Sigmoid colon (tissue), 7 donors: Measurements from ENCODE around the gene NEK9. TPM values are rescaled to one million over a fixed set of nuclear protein-coding genes. Genes with fewer than 3 reads are reported as not detected.
"Not testable (repeated sequence)": the region's sequence is repeated elsewhere in the genome, so short reads cannot be mapped to it uniquely, and the experiment has no call there.

Experiments
- DNase-seq: peaks from one replicate; pipeline ENCODE4 v3.0.0-alpha.2; 2019
- H3K27ac ChIP-seq, 4 donors: fragments of 200-600 bp; sonication (generic); one replicate each; pipeline ENCODE4 v1.5.1; 2016 to 2019; ENCODE audit warnings: mild to moderate bottlenecking in 1 of 4
- H3K27me3 ChIP-seq, 3 donors: fragments of 200-600 bp; sonication (generic); one replicate each; pipeline ENCODE4 v1.5.1; 2019; ENCODE audit warnings: mild to moderate bottlenecking in 1 of 3
- H3K36me3 ChIP-seq, 4 donors: fragments of 200-600 bp; sonication (generic); one replicate each; pipeline ENCODE4 v1.5.1; 2016 to 2019
- H3K4me1 ChIP-seq, 4 donors: fragments of 200-600 bp; sonication (generic); one replicate each; pipeline ENCODE4 v1.5.1; 2017 to 2019
- H3K4me3 ChIP-seq, 4 donors: fragments of 200-600 bp; sonication (generic); one replicate each; pipeline ENCODE4 v1.5.1; 2017 to 2019; ENCODE audit warnings: mild to moderate bottlenecking in 2 of 4, moderate library complexity in 1 of 4
- H3K9me3 ChIP-seq, 4 donors: fragments of 200-600 bp in 3 of 4; sonication (generic) in 3 of 4; one replicate each; pipeline versions ENCODE4 v1.5.1 to v1.6.1; 2013 to 2019
- EP300 ChIP-seq, 4 donors: sonication (generic); formaldehyde crosslinking; IDR thresholded peaks; one replicate each; pipeline ENCODE4 v1.6.1; 2017; ENCODE audit warnings: antibody characterized with exemption in 4 of 4
- POLR2A ChIP-seq, 2 donors: fragments of 450-650 bp; IDR thresholded peaks; one replicate each; pipeline ENCODE4 v1.6.1; 2016; ENCODE audit warnings: antibody characterized with exemption in 2 of 2, mild to moderate bottlenecking in 2 of 2, moderate library complexity in 2 of 2
- POLR2AphosphoS5 ChIP-seq, 4 donors: sonication (generic); formaldehyde crosslinking; IDR thresholded peaks; one replicate each; pipeline ENCODE4 v1.6.1; 2017; ENCODE audit warnings: antibody characterized with exemption in 4 of 4
- WGBS, 2 donors: extraction: QIAGEN DNeasy Blood & Tissue Kit; methylation state at CpG; one replicate each; pipeline ENCODE4 v1.1.7; 2013; 5-methylcytosine and 5-hydroxymethylcytosine counted together
- intact Hi-C: fragments of 100-400 bp; cut with DNase I; formaldehyde crosslinking; loops from one replicate; pipeline ENCODE4 v1.15.1; 2023
- polyA plus RNA-seq, 3 donors: library from polyadenylated mRNA; stranded (reverse); fragments of 200-250 nt; gene quantifications; one replicate each; pipeline ENCODE4 v1.2.3, GENCODE V29; 2013
- total RNA-seq, 4 donors: library from RNA; depleted of rRNA; stranded (reverse); fragments of >200 nt; gene quantifications; one replicate each; pipeline ENCODE4 v1.1.0, GENCODE V29; 2016
- TF ChIP-seq, protein P1 (sequence below), 4 experiments: fragments of 450-650 bp in 3 of 4; fragments of 200-600 bp in 1 of 4; IDR thresholded peaks; one replicate each; pipeline ENCODE4 v1.5.1; 2016 to 2019; ENCODE audit warnings: antibody characterized with exemption in 4 of 4, mild to moderate bottlenecking in 3 of 4, moderate library complexity in 2 of 4
- donor health status: healthy with polysubstance abuse.
- donor health status: Bipolar disorder and iron deficiency.
- donor health status: healthy.

Gene NEK9
- total and polyA plus RNA-seq, 7 donors: 9.0 to 66.7 (median 54.4) TPM

DNA sequence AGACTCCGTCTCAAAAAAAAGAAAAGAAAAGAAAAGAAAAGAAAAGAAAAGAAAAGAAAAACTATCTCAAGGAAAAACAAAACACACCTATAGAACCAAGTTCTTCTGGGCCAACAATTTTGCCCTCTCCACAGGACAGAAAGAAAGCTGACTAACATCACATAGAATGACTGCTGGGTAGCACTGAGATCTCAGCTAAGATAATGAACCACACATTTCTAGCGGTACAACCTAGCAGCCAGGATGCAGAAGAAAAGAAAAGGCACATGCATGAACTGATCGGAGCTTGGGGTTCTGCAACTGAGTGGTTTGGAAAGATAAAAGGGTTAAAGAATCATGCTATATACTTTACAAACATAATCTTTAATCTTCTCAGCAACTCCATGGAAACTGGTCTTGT lies 30.1 kb upstream of the NEK9 start:
- intact Hi-C loops: no loop called here
- Histone ChIP-seq H3K36me3 (no peaks in the 10 kb centered on the region), H3K27me3 (no peaks in the 10 kb centered on the region), H3K4me1 (peaks cover 0 to 25% (median 14%) of the 10 kb centered on the region in 4 donors), H3K4me3 (no peak overlapping the region), H3K27ac (no peak overlapping the region), H3K9me3 (no peaks in the 10 kb centered on the region)
- WGBS, 2 donors: 80 to 88% methylated on average over 3 of the region's 3 CpGs
- DNase-seq: no peak
- TF ChIP-seq EP300 (IDR thresholded peaks at IDR 0.05): no peak
- no peak for TF ChIP-seq POLR2A (IDR thresholded peaks at IDR 0.05)
- TF ChIP-seq POLR2AphosphoS5 (IDR thresholded peaks at IDR 0.05): no peak
- TF ChIP-seq, protein P1, sequence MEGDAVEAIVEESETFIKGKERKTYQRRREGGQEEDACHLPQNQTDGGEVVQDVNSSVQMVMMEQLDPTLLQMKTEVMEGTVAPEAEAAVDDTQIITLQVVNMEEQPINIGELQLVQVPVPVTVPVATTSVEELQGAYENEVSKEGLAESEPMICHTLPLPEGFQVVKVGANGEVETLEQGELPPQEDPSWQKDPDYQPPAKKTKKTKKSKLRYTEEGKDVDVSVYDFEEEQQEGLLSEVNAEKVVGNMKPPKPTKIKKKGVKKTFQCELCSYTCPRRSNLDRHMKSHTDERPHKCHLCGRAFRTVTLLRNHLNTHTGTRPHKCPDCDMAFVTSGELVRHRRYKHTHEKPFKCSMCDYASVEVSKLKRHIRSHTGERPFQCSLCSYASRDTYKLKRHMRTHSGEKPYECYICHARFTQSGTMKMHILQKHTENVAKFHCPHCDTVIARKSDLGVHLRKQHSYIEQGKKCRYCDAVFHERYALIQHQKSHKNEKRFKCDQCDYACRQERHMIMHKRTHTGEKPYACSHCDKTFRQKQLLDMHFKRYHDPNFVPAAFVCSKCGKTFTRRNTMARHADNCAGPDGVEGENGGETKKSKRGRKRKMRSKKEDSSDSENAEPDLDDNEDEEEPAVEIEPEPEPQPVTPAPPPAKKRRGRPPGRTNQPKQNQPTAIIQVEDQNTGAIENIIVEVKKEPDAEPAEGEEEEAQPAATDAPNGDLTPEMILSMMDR (IDR thresholded peaks at IDR 0.05): no peak

DNA sequence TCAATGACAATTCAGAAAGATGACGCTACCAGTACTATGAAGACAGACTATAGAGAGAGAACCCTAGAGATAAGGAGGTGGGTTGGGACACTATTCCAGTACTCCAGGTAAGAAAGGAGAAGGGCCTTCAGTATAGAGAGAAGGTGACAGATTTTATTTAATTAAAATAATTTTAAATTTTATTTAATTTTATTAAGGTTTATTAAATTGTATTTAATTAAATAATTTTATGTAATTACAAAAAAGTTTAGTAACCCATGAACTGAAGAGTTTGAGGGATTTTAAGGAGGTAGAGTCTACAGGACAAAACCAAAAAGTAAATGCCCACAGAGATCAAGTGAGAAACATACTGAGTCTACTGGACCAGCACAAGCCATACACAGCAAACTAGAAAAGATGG lies 29.3 kb upstream of the NEK9 start:
- intact Hi-C loops: no loop called here
- peaks cover 0 to 7% (median 5%) of the 10 kb centered on the region in 4 donors for H3K36me3 ChIP-seq
- no peaks in the 10 kb centered on the region for H3K9me3 ChIP-seq
- no peak for DNase-seq
- H3K27me3 ChIP-seq: no peaks in the 10 kb centered on the region
- H3K27ac ChIP-seq: no peak overlapping the region
- WGBS, 2 donors: 91 to 94% methylated on average over 1 of the region's 1 CpG
- TF ChIP-seq, protein P1 (IDR thresholded peaks at IDR 0.05): no peak
- no peak for TF ChIP-seq POLR2AphosphoS5 (IDR thresholded peaks at IDR 0.05)
- TF ChIP-seq EP300 (IDR thresholded peaks at IDR 0.05): no peak
- TF ChIP-seq POLR2A (IDR thresholded peaks at IDR 0.05): no peak
- no peak overlapping the region for H3K4me3 ChIP-seq
- H3K4me1 ChIP-seq: peaks cover 0 to 18% (median 14%) of the 10 kb centered on the region in 4 donors

DNA sequence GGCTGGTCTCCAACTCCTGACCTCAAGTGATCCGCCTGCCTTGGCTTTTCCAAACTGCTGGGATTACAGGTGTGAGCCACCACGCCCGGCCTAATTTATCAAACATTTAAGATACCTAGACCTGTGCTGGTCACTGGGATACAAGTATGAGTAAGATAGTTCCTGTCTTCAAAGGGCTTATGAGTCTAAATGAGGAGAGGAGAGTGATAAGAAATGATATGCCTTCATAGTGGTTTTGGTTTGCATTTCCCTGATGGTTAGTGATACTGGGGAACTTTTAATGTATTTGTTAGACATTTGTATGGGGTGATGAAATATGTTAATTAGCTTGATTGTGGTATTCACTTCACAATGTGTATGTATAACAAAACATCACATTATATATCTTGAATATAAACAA lies 28.3 kb upstream of the NEK9 start:
- no peak for DNase-seq
- Histone ChIP-seq H3K4me3 (no peak overlapping the region), H3K36me3 (peaks cover 0 to 17% (median 6%) of the 10 kb centered on the region in 4 donors), H3K4me1 (peaks cover 0 to 18% (median 8%) of the 10 kb centered on the region in 4 donors), H3K9me3 (no peaks in the 10 kb centered on the region), H3K27me3 (no peaks in the 10 kb centered on the region), H3K27ac (no peak overlapping the region)
- intact Hi-C loops: no loop called here
- TF ChIP-seq, protein P1 (IDR thresholded peaks at IDR 0.05): no peak
- TF ChIP-seq POLR2AphosphoS5 (IDR thresholded peaks at IDR 0.05): no peak
- TF ChIP-seq POLR2A (IDR thresholded peaks at IDR 0.05): no peak
- no peak for TF ChIP-seq EP300 (IDR thresholded peaks at IDR 0.05)
- 88 to 93% methylated on average over 3 of the region's 3 CpGs for WGBS, 2 donors

DNA sequence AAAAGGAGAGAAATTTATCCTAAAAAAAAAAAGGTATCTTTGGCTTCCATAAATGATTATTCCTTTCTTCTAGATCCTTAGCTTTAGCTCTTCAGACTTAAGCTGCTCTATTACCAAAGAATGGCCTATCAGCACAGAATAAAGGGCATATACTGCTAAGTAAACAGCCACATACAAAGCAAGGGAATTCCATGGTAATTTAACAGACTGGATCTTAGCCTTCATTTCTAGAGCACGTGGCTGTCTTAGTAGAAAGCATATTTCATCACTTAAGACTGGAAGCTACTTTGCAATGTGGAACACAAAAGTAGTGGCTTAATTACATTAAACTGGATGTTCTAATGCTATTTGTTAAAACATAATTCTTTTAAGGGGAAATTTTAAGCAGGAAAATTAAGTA lies 26.4 kb upstream of the NEK9 start:
- no peak for DNase-seq
- H3K36me3 ChIP-seq: peaks cover 0 to 19% (median 7%) of the 10 kb centered on the region in 4 donors
- no peaks in the 10 kb centered on the region for H3K27me3 ChIP-seq
- H3K27ac ChIP-seq: no peak overlapping the region
- intact Hi-C loops: no loop called here
- no peak overlapping the region for H3K4me3 ChIP-seq
- TF ChIP-seq EP300 (IDR thresholded peaks at IDR 0.05) (no peak), POLR2AphosphoS5 (IDR thresholded peaks at IDR 0.05) (no peak), POLR2A (IDR thresholded peaks at IDR 0.05) (no peak)
- TF ChIP-seq, protein P1 (IDR thresholded peaks at IDR 0.05): no peak
- no peaks in the 10 kb centered on the region for H3K9me3 ChIP-seq
- peaks cover 0 to 20% (median 5%) of the 10 kb centered on the region in 4 donors for H3K4me1 ChIP-seq
- whole genome bisulfite sequencing, 2 donors: 27 to 63% methylated on average over 1 of the region's 1 CpG

DNA sequence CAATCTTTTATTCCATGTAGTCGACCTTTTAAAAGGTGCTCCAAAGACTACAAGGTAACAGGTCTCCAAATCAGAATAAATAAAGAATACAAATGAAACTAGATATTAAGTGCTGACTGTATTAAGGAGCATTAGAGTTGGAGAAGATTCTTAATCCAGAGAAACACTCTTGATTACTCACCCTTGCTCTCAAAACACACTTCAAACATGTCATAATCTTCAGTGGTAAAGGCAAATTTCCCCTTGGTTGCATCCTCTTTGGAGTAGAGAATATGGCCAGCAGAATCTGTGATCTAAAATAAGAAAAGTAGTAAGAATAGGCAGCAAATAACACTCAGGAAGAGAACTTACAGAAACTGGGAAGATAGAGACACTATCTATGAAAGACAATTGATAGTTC lies 25.0 kb upstream of the NEK9 start:
- H3K4me1 ChIP-seq: peaks cover 0 to 35% (median 19%) of the 10 kb centered on the region in 4 donors
- WGBS, 2 donors: 87 to 93% methylated on average over 1 of the region's 1 CpG
- no peak for DNase-seq
- intact Hi-C loops: no loop called here
- no peaks in the 10 kb centered on the region for H3K27me3 ChIP-seq
- TF ChIP-seq POLR2A (IDR thresholded peaks at IDR 0.05): no peak
- H3K27ac ChIP-seq: no peak overlapping the region
- no peak overlapping the region for H3K4me3 ChIP-seq
- peaks cover 0 to 19% (median 7%) of the 10 kb centered on the region in 4 donors for H3K36me3 ChIP-seq
- no peaks in the 10 kb centered on the region for H3K9me3 ChIP-seq

DNA sequence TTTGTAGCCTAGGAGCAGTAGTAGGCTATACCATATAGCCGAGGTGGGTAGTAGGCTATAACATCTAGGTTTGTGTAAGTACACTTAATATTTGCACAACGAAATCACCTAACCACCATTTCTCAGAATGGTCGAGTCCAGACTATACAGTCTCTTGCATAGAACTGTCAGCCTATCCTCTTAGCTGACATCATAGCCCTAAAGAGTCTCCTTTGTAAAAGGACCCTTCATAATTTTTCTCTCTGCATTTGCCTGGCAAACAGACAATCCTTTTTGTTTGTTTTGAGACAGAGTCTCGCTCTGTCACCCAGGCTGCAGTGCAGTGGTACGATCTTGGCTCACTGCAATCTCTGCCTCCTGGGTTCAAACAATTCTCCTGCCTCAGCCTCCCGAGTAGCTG lies 23.8 kb upstream of the NEK9 start:
- intact Hi-C loops, H3K9me3 ChIP-seq, DNase-seq, H3K4me3 ChIP-seq, H3K27me3 ChIP-seq: not testable (repeated sequence)
- WGBS, 2 donors: 71 to 88% methylated on average over 6 of the region's 6 CpGs
- Histone ChIP-seq H3K27ac (peak overlapping the region; percentile 37 to 84 (median 82)), H3K4me1 (peaks cover 0 to 32% (median 22%) of the 10 kb centered on the region in 4 donors), H3K36me3 (peaks cover 0 to 19% (median 7%) of the 10 kb centered on the region in 4 donors)
